Erythroblast (primary cell): ENCODE measurements around the gene TSPEAR.

Source experiments
- GATA1 ChIP-seq: IDR thresholded peaks from 2 replicates; pipeline ENCODE4 v1.6.1; 2011; ENCODE audit warnings: low read depth, mild to moderate bottlenecking, control low read depth, low read length, moderate library complexity
- POLR2A ChIP-seq: IDR thresholded peaks from 2 replicates; pipeline ENCODE4 v1.6.1; 2011; ENCODE audit warnings: mild to moderate bottlenecking, low read length

GRCh38 chr21:44752671-44753235 is 41.4 kb upstream of the TSPEAR start:
- TF ChIP-seq POLR2A = no peak
- TF ChIP-seq GATA1 = no peak
